Parathyroid adenoma (tissue), 2 donors: Measurements from ENCODE around the gene COX5A.

Source experiments
- H2AFZ ChIP-seq: fragments of 300-600 bp; sonication (generic); one replicate; pipeline ENCODE4 v1.7.0; 2017; ENCODE audit warnings: antibody characterized with exemption, mild to moderate bottlenecking
- H3K27ac ChIP-seq: fragments of 300-600 bp; sonication (generic); one replicate; pipeline ENCODE4 v1.7.0; 2017
- H3K27me3 ChIP-seq: fragments of 300-600 bp; sonication (generic); one replicate; pipeline ENCODE4 v1.7.0; 2017; ENCODE audit warnings: low read length; ENCODE audit not compliant: control insufficient read depth, insufficient read depth
- H3K36me3 ChIP-seq: fragments of 300-600 bp; sonication (generic); one replicate; pipeline ENCODE4 v1.7.0; 2017; ENCODE audit warnings: low read length; ENCODE audit not compliant: control insufficient read depth, insufficient read depth
- H3K4me1 ChIP-seq: fragments of 300-600 bp; sonication (generic); one replicate; pipeline ENCODE4 v1.7.0; 2017; ENCODE audit warnings: control low read depth
- H3K4me2 ChIP-seq: fragments of 300-600 bp; sonication (generic); one replicate; pipeline ENCODE4 v1.7.0; 2017; ENCODE audit warnings: low read length
- H3K4me3 ChIP-seq: fragments of 300-600 bp; sonication (generic); one replicate; pipeline ENCODE4 v1.7.0; 2017; ENCODE audit warnings: low read depth, low read length
- H3K79me2 ChIP-seq: fragments of 300-600 bp; sonication (generic); one replicate; pipeline ENCODE4 v1.7.0; 2017; ENCODE audit warnings: control low read depth
- H3K9ac ChIP-seq: fragments of 300-600 bp; sonication (generic); one replicate; pipeline ENCODE4 v1.7.0; 2017; ENCODE audit warnings: mild to moderate bottlenecking
- H3K9me3 ChIP-seq: fragments of 300-600 bp; sonication (generic); one replicate; pipeline ENCODE4 v1.7.0; 2017; ENCODE audit warnings: low read length; ENCODE audit not compliant: control insufficient read depth
- CTCF ChIP-seq: fragments of 300-600 bp; sonication (generic); IDR thresholded peaks from one replicate; pipeline ENCODE4 v1.7.0; 2017; ENCODE audit warnings: antibody characterized with exemption, mild to moderate bottlenecking
- donor health status: primary hyperparathyroidism.

The COX5A gene

GRCh38 chr15:74956648-74957475, 19.0 kb upstream of the COX5A start, which contains the start of gene RPP25:
TSS of gene RPP25 (minus strand) at chr15:74956772. CDS start at chr15:74956583, 189 bp downstream.
- Histone ChIP-seq H3K79me2 (no peaks in the 10 kb centered on the region), H3K36me3 (no peaks in the 10 kb centered on the region), H3K27ac (peak within 1 kb of the TSS; percentile 96), H3K27me3 (no peaks in the 10 kb centered on the region), H3K4me1 (peaks cover 2% of the 10 kb centered on the region), H3K9me3 (no peaks in the 10 kb centered on the region), H3K4me2 (peak within 1 kb of the TSS; percentile 86), H2AFZ (peak within 1 kb of the TSS; percentile 84), H3K9ac (peak within 1 kb of the TSS; percentile 46), H3K4me3 (peak within 1 kb of the TSS; percentile 70)
- no peak for TF ChIP-seq CTCF

- Histone ChIP-seq H3K36me3 (no peaks in the 10 kb centered on the region), H3K4me1 (peaks cover 2% of the 10 kb centered on the region), H3K27ac (peak overlapping the region; percentile 96), H2AFZ (peak overlapping the region; percentile 84), H3K4me2 (peak overlapping the region; percentile 86), H3K27me3 (no peaks in the 10 kb centered on the region), H3K4me3 (peak overlapping the region; percentile 70), H3K9ac (no peak overlapping the region), H3K79me2 (no peaks in the 10 kb centered on the region), H3K9me3 (no peaks in the 10 kb centered on the region)
- TF ChIP-seq CTCF, result peak; percentile 53
These were observed 18.1 kb upstream of the COX5A start for GRCh38 chr15:74955796-74956647.

DNA sequence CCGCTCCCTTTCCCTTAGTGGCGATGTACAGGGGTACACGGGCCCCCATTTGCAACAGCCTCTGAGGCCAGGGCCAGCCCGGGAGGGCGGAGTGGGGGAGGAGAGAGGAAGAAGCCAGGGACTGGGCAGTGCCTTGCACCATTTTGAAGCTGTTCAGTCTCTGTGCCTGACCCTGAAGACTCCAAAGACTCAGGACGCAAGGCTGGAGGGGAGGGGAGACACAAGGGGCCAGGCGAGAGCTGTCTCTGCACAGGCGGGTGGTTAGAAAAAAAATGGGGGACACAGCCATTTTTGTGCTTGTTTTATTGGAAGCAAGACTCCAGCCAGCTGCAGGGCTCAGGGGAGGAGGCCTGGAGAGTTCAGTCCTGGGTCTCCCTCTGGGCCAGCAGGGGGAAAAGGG, 17.1 kb upstream of the COX5A start:
- H3K4me2 ChIP-seq, result peak overlapping the region; percentile 86
- no peak overlapping the region for H3K27ac ChIP-seq
- no peak for TF ChIP-seq CTCF
- no peaks in the 10 kb centered on the region for H3K9me3 ChIP-seq
- H3K9ac ChIP-seq, result no peak overlapping the region
- H2AFZ ChIP-seq, result no peak overlapping the region
- no peaks in the 10 kb centered on the region for H3K79me2 ChIP-seq
- no peaks in the 10 kb centered on the region for H3K27me3 ChIP-seq
- H3K4me3 ChIP-seq, result peak overlapping the region; percentile 70
- H3K4me1 ChIP-seq, result peaks cover 5% of the 10 kb centered on the region
- H3K36me3 ChIP-seq, result no peaks in the 10 kb centered on the region

DNA sequence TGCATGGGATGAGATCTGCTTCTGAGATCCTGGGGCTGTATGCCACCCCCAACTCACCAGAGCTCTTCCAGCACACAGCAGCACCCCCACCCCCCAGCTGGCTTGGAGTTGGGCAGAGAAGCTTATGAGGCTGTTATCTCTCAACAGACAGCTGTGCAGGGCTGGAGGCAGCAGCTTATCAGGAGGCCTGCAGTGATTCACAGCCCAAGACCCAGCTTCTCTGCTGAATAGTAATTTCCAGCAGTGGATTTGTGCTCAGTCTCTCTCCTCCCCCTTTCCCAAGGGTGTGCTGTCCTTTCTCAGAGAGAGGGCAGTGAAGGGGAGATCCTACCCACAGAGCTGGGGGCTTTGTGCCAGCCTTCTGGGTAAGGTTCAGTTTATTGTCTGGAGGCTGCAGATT, 16.6 kb upstream of the COX5A start:
- Histone ChIP-seq H3K79me2 (no peaks in the 10 kb centered on the region), H3K9me3 (no peaks in the 10 kb centered on the region), H3K9ac (no peak overlapping the region), H3K27ac (no peak overlapping the region), H3K36me3 (no peaks in the 10 kb centered on the region), H3K4me1 (peaks cover 5% of the 10 kb centered on the region), H3K27me3 (no peaks in the 10 kb centered on the region), H3K4me2 (peak overlapping the region; percentile 86), H3K4me3 (peak overlapping the region; percentile 70), H2AFZ (no peak overlapping the region)
- no peak for TF ChIP-seq CTCF
